HG03342 (cell line): ENCODE results near the gene BMP8A.
A peak's percentile ranks its signal among the peaks of the same experiment; 100 is the strongest.
"Not testable (repeated sequence)": the region's sequence is repeated elsewhere in the genome, so short reads cannot be mapped to it uniquely, and the experiment has no call there.

Source experiments
- ATAC-seq: cut with Tn5 transposase; IDR thresholded peaks from one replicate; pipeline ENCODE4 v1.9.1; 2021; ENCODE audit warnings: mild to moderate bottlenecking, moderate library complexity; ENCODE audit not compliant: unreplicated experiment

The BMP8A gene

DNA sequence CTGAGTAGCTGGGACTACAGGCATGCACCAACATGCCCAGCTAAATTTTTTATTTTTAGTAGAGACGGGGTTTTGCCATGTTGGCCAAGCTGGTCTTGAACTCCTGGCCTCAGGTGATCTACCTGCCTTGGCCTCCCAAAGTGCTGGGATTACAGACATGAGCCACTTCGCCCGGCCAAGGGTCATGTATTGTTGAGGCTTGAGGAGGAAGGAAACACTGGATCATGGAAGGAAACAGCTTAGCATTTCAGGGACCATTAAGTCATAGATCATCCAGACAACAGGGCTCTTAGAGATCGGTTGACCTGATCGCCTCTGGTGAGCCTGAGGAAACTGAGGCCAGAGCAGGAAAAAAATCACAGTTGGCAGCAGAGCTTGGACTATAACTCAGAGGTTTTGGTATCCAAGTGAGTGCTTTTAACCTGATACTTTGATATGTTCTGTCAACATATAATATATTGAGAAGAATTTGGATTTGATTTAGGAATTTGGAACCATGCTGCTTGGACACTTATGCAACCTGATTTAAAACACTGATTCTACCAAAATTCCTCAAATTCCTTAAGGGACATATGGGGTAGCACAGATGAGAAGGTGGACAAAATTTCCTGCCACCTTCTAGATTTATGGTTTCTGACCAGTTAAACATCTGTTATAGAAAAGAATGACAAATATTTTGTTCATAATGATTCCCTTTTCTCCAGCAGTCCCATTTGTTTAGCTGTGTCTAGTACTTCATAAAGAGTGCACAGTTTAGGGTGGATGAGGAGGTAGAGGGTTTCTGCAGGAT lies 13.1 kb upstream of the BMP8A start:
- ATAC-seq: no peak

DNA sequence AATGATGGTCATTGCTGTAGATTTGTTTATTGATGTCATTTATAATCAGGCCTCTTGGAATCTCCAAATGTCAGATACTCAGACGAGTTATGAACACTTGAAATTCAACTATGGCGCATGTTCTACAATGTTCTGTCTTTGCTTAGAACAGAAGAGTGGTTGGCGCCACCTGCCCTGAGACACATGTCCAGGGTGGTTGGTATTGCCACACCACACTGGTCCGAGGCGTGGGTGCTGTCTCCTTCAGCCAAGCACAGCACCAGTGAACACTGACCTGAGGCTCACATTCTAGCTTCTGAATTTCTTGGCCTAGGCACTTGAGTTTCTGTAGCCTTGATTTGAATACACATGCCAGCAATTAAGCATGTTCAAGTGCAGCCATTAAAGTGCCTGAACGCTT lies 10.1 kb upstream of the BMP8A start:
- no peak for ATAC-seq

DNA sequence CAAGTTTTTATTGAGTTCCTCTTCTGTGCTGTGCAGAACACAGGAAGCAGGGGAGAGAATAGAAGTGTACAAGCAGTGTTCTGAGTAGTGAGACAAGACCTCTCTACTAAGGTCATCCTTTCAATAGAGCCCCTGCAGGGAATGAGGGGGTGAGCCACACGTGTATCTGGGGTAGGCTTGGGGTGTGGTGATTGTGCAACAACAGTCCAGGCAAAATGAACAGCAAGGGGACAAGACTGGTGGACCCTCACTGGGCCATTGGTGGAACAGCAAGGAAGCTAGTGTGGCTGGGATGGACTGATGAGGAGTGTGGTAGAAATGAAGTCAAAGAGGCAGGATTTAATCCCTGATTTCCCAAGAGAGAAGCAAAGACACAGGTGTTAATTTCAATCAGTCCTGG lies 8.2 kb upstream of the BMP8A start:
- no peak for ATAC-seq

DNA sequence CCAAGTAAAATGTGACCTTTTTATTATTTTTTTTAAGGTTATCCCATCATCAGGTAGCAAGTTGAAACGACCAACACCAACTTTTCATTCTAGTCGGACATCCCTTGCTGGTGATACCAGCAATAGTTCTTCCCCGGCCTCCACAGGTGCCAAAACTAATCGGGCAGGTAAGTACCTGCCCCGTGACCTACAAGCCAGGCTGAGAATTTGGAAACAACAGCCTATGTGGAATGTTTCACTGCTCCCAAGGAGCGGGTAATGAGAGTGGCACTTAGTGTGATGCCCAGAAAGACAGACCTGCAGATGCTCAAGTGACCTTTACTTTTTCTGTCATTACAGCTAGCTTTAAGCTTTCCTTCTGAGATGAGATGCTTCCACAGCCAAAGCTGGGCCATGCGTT lies 6.9 kb upstream of the BMP8A start:
- ATAC-seq: no peak

DNA sequence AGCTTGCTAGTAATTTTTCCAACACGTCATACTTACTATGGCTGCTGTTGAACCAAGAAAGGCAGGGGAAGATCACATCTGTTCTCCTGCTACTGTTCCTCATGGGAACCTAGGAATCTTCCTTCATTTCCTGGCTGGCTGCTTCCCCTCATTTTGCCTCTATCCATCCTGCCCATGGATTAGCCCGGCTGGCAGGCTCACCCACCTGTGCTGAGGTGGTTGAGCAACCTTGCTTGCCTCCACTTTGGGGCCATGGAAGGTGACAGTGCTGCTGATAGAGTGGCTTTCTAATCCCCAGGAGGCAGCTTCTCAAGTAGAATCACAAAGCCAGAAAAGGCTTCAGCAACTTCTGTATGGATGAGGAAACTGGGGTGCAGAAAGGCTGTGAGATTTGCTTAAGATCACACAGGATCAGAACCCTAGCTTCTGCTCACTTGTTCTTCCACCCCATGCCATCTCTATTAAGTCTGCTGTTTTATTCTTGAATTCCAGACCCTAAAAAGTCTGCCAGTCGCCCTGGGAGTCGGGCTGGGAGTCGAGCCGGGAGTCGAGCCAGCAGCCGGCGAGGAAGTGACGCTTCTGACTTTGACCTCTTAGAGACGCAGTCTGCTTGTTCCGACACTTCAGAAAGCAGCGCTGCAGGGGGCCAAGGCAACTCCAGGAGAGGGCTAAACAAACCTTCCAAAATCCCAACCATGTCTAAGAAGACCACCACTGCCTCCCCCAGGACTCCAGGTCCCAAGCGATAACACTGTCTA lies 6.2 kb upstream of the BMP8A start:
- no peak for ATAC-seq

DNA sequence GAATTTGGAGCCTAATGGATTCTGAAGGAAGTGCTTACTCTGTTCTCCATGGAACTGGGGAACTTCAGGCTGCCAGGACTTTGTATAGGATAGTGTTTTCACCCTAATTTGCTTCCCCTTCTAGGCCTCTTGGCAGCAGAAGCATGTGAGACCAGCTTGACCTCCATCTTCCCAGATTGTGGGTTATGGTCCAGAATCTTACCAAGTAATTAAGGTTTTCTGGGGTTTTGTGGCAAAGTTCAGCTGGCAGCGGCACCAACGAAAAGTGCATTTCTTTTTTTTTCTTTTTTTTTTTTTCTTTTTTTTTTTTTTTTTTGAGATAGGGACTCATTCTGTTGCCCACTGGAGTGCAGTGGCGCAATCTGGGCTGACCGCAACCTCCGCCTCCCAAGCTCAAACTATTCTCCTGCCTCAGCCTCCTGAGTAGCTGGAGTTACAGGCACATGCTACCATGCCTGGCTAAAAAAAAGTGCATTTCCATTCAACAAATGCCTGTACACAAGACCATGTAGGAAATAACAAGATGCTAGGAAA lies 3.4 kb upstream of the BMP8A start:
- ATAC-seq: no peak

DNA sequence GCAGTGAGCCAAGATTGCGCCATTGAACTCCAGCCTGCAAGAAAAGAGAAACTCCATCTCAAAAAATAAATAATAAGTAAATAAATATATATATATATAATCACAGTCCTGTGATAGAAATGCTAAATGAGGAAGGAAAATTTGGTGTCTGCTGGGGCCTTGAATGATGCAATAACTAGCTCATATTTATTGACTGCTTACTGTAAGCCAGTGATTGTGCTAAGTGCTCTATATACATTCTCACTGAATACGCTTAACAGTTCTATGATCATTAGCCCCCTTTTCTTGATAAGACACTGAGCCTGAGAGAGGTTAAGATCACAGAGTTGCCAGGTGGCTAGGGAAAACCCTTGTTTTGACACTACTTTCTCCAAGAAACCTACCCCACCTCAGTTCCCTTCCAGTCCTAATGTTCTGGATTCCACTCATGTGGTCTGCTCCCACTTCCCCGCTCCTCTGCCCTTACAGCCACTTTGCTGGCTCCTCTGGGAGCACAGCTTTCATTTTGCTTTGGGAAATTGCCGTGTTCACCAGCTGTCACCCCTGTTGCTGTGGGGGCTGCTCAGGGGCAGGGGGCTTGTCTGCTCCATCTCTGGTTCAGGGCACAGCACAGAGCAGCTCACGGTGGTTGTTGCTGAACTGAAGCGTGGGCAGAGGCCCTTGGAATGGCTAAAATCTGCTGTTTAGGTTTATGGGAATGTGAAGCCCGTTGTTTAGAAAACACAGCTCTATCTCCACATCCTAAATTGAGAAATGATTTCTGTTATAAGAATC lies 2.5 kb upstream of the BMP8A start:
- ATAC-seq: no peak

DNA sequence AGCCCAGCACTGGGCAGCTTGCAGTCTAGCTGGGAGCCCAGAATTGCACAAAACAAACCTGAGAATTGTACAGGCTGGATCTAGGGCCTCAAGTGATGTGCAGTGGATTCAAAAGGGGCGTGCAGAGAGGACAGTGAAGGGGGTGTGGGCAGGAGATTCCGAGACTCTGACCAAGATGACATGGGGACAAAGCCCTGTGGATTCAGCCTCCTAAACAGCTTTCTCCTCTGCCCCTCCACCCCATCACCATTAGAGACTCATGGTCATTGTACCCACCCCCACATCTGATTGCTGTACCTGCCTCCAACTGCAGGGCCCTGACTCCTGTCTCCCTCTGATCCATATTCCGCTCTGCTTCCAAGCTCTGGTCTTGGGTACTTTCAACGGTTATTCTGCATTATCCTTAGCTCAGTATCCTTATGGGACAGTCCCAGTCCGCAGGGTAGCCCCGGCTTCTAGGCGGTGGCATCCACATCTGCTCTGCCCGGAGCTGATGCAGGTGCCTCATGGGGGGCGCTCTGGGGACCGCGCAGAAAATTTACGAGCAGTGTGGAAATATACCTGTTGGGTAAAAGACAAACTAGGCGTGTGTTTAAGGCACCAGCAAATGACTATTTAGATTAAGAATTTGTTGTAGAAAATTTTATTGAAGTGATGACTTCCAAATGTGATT lies 1.7 kb upstream of the BMP8A start:
- ATAC-seq: no peak

DNA sequence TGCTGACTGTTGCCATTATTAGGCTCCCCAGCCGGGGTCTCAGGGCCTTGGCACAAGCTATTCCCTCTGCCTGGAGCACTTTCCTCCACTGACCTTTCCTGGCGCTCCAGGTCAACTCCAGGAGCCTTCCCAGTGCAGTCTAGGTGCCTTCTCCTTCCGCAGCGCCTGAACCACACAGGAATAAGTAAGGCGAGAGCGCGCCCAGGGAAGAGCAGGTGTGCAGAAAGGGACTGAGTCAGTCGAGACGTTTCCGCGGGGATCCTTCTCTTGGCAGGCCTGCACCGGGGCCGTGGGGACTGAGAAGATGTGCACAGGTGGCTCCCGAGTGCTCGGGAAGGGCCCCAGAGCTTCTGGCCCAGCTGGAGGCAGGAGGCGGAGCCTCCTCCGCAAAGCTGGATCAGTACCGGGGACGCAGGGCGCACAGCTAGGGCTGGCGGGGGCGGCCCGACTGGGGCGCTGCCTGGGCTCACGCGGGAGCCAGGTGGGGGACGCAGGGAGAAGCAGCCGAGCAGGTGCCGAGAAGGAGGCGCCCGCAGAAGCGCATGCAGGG lies 765 bp upstream of the BMP8A start:
- ATAC-seq: peak; percentile 11

DNA sequence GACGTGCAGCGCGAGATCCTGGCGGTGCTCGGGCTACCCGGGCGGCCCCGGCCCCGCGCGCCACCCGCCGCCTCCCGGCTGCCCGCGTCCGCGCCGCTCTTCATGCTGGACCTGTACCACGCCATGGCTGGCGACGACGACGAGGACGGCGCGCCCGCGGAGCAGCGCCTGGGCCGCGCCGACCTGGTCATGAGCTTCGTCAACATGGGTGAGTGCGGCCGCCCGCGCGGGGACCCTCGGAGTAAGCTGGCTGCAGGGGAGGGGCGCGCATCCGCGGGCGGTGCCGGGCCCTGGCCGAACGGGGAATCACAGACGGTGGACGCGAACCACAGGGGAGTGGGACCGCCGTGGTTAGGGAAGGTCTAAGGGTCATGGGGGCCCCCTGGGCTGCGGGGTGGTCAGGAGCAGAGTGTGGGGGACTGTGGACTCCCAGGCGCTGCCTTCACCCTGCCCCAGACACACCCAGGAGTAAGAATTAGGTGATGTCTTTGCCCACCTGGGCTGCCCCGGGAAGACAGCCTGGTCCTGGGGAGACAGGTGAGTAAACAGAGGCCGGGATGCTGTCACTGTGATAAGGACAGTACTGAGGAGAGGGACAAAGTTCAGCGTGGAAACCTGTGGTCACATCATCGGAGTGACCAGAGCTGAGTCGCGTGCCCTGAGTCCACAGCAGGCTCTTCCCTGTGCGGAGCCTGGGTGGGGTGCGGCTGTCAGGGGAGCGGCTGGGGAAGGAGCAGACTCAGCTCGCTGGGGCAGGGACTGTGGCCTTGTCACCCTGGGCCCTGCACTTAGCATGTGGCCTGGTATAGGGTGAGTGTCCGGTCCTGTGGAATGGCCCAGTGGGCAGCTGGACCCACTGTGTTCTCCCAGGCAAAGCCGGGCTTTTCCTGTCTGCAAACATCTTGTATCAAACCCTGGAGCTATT lies 944 bp downstream of the BMP8A start:
- not testable (repeated sequence) for ATAC-seq

DNA sequence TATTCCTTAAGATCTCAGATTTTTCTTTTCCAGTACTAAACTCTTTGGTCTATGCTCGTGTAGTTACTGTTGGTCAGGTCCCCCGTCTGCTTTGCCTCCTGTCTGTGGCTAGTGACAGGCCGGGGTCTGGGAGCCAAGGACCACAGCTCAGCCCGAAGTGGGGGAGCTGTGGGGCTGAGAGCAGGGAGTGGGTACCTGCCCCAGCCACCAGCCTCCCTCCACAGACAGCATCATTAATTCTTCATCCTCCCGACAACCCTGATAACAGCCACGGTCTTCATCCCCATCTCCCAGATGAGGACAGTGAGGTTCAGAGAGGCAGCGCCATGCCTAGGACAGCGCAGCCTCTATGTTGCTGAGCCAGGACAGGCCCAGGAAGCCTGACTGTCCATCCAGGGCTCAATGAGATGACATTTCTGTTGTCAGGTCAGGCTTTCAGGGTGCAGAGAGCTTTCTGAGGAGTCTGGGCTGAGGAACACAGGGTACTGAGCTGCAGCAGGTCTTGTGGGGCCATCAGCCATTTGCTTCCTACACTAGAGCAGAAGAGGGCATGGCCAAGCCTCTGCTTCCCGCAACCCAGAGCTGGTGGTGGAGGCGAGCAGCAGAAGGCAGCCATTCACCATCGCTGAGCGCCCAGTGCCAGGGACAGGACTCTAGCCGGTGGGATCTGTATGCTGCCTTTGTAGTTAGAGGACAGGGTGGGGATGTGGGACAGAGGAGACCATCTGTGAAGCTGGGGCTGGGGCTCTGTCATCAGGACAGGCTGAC lies 1.8 kb downstream of the BMP8A start:
- ATAC-seq: not testable (repeated sequence)

DNA sequence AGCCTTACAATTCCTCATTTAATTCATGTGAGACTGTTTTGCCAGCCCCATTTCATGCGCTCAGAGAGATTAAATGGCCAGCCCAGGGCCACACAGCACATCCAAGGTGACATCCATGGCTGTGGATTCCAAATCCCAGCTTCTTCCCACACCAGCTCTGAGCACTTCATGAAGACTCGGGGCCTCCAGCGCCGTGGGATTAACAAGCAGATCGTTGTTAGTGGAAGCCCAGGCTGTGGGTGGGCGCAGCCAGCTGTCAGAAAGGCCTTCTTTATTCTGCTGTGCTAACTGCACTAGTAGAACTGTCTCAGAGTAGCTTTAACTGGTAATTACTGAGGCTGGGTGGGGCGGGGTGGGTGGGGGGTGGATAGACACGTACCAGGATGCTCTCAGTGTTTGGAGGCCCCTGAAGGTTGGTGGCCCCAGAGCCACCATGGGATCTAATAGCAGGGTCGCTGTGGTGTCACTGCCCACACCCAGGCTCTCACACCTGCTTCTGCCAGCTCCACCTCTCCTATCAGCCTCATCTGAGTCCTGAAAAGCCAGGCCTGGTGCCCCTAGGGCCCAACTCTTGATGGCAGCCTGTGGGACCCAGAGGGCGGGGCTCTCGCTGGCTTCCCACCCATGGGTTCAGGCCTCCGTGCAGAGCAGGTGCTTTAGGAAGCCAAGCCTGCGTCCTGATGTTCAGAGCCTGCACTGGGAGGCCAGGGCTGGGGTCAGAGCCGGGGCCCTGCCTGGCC lies 3.4 kb downstream of the BMP8A start:
- ATAC-seq: no peak

DNA sequence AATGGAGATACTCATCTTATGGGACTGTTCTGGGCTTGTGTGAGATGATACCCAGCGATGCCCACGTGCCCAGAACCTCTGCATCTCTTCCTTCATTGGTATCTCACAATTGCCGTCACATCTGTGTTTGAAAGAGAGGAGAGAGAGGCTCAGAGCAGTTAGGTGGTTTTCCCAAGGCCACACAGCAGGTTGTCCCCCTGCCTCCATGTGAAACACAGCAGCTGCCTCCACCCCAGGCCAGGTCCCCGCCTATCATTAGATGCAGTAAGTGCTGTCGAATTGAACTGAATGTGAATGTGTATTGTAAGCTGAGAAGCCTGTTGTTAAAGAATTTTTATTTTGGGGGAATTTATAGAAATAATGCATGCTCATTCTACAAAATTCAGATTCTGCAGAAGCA lies 5.1 kb downstream of the BMP8A start:
- not testable (repeated sequence) for ATAC-seq

DNA sequence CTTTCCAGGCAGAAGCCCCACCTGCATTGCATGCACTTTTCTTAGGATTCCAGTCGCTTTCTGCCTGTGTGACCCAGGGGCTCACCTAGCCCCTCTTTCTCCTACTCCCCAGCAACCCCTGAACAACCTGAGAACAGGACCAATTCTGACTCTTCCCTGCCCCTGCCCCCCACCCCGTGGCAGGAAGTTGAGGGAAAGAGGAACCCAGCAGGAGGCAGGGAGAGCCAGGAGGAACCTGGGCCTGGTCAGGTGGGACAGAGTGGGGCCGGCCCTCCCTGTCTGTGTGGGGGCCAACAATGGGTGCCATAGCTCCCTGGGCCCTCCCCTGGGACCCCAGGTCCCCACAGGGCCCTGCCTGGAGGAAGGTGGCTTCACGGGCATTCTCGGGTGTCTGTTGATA lies 6.1 kb downstream of the BMP8A start:
- ATAC-seq: no peak

DNA sequence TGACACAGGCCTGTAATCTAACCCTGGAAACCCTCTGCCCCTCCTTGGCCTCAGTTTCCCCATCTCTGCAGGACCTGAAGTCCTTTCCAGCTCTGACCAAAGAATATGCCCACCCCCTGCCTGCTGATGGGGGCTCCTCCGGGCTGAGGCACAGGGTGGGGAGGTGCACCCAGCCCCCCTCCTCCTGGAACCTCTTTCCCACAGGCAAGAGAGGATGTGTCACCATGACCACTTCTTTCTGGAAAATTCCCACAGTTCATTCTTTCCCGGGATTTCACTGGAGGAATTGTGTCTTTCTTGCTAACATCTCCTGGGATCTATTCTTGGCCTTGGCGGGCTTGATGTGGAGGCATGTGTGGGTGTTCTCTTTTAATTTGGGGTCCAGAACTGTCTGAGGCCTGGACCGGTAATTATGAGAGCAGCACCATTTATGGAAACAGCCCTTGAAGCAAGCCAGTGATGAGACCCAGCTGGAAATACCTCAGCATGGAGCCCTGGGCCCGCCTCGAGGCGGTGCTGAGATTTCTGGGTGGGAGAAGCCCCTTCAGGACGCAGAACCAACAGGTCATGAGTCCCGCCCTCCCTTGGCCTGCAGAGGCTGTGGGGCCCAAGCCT lies 6.8 kb downstream of the BMP8A start:
- not testable (repeated sequence) for ATAC-seq

DNA sequence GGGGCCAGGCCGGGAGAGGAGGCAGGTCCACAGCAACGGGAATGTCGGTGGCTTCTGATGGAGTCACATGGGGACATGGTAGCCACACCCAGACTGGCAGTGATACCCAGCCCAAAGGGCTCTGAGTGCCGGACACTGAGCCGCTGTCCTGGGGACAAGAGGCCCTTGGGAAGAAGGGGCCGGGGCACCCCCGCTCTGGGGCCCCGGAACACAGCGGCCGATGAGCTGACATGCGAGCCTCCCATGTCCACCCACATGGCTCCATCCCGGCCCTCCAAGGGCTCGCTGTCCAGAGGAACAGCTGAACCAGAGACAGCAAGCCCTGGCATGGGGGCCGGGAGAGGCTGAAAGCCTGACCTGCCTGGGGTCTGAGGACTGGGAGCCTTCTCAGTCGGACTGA lies 7.4 kb downstream of the BMP8A start:
- not testable (repeated sequence) for ATAC-seq

DNA sequence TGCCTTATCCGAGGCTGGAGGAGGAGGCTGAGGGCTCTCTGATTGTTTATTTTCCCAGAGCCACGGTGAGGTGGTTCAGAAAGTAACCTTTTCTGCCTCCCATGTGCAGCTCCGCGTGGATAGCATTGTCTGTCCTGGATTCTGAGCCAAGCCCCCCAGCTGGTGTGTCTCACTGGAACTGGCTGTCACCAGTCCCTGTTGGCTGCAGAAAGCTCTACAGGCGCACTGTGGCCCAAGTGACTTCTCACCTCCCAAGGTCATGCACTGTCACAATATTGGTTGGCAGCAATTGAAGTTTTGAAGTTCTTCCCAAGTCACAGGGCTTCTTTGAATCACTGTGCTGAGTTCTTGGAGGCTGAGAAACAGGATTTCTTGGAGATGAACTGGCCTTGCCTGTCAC lies 8.2 kb downstream of the BMP8A start:
- ATAC-seq: no peak
